B cell (primary cell): ENCODE data around the gene FAM118B. TPM values are rescaled to one million over a fixed set of nuclear protein-coding genes. Genes with fewer than 3 reads are reported as not detected.
A peak's percentile ranks its signal among the peaks of the same experiment; 100 is the strongest.

Experiments used
- ATAC-seq: fragments of 200-7000 bp; cut with Tn5 transposase; one replicate; pipeline ENCODE4 v1.10.0; 2021; ENCODE audit warnings: low read depth, mild to moderate bottlenecking, moderate number of reproducible peaks, moderate library complexity
- CTCF ChIA-PET: fragments of 350-600 bp; sonication (Branson Sonifier 250); formaldehyde crosslinking; loops from one replicate; lab custom pipeline; 2021; ENCODE audit warnings: antibody characterized with exemption, inconsistent platforms; lab: Charles Lee
- POLR2A ChIA-PET: fragments of 350-600 bp; sonication (Branson Sonifier 250); formaldehyde crosslinking; loops from one replicate; lab custom pipeline; 2021; ENCODE audit warnings: antibody characterized with exemption; lab: Charles Lee
- DNase-seq: peaks from one replicate; pipeline ENCODE4 v3.0.0; 2013
- H2AFZ ChIP-seq: 2 replicates; pipeline ENCODE4 v1.6.1; 2012; ENCODE audit warnings: mild to moderate bottlenecking, low read depth, low read length; ENCODE audit not compliant: insufficient read depth, poor library complexity, severe bottlenecking
- H3K27ac ChIP-seq, 2 donors: 1 replicate in 1 of 2; 2 replicates in 1 of 2; pipeline ENCODE4 v1.5.1; 2012 to 2013; ENCODE audit warnings: low read length in 2 of 2, mild to moderate bottlenecking in 2 of 2, moderate library complexity in 1 of 2
- H3K27me3 ChIP-seq, 4 experiments: fragments of 200-600 bp in 1 of 4; sonication (generic) in 1 of 4; replicated peaks in 1 of 4; 1 replicate in 2 of 4; 2 replicates in 2 of 4; pipeline versions ENCODE4 v1.6.1 to v1.7.0; 2013 to 2016; ENCODE audit warnings: low read length in 3 of 4, mild to moderate bottlenecking in 2 of 4, mixed read lengths in 1 of 4, moderate library complexity in 1 of 4; ENCODE audit not compliant: insufficient read depth in 4 of 4, control insufficient read depth in 3 of 4; ENCODE audit errors: control extremely low read depth in 1 of 4
- H3K36me3 ChIP-seq, 2 experiments: replicated peaks in 1 of 2; 1 replicate in 1 of 2; 2 replicates in 1 of 2; pipeline versions ENCODE4 v1.6.1 to v1.7.1; 2013; ENCODE audit warnings: low read length in 1 of 2; ENCODE audit not compliant: insufficient read depth in 2 of 2, control insufficient read depth in 1 of 2; ENCODE audit errors: control extremely low read depth in 1 of 2, extremely low read depth in 1 of 2
- H3K4me1 ChIP-seq, 2 donors: fragments of 200-600 bp in 1 of 2; sonication (generic) in 1 of 2; 1 replicate in 1 of 2; 2 replicates in 1 of 2; pipeline versions ENCODE4 v1.5.1 to v1.6.1; 2013 to 2017; ENCODE audit warnings: low read length in 2 of 2; ENCODE audit not compliant: control insufficient read depth in 2 of 2, insufficient read depth in 2 of 2
- H3K4me2 ChIP-seq: replicated peaks from 2 replicates; pipeline ENCODE3; 2012; ENCODE audit warnings: mild to moderate bottlenecking, low read depth, low read length; ENCODE audit not compliant: poor library complexity, severe bottlenecking
- H3K4me3 ChIP-seq, 5 experiments: fragments of 200-600 bp in 1 of 5; sonication (generic) in 1 of 5; 1 replicate in 3 of 5; 2 replicates in 2 of 5; pipeline versions ENCODE4 v1.5.1 to v1.7.0; 2011 to 2016; ENCODE audit warnings: low read length in 4 of 5, mild to moderate bottlenecking in 4 of 5, low read depth in 2 of 5, control low read depth in 1 of 5, moderate library complexity in 1 of 5; ENCODE audit not compliant: insufficient read depth in 1 of 5; ENCODE audit errors: control extremely low read depth in 1 of 5, extremely low read depth in 1 of 5
- H3K79me2 ChIP-seq: fragments of 200-600 bp; sonication (generic); one replicate; pipeline ENCODE4 v1.6.0; 2016; ENCODE audit warnings: low read length; ENCODE audit not compliant: control insufficient read depth, insufficient read depth
- H3K9ac ChIP-seq: fragments of 200-600 bp; sonication (generic); 2 replicates; pipeline ENCODE4 v1.6.1; 2017; ENCODE audit warnings: mild to moderate bottlenecking, low read length, moderate library complexity
- H3K9me3 ChIP-seq, 3 donors: one replicate each; pipeline versions ENCODE4 v1.6.1 to v1.7.1; 2013; ENCODE audit warnings: low read length in 2 of 3; ENCODE audit not compliant: control insufficient read depth in 2 of 3, insufficient read depth in 1 of 3; ENCODE audit errors: control extremely low read depth in 1 of 3
- H4K20me1 ChIP-seq: 2 replicates; pipeline ENCODE4 v1.6.0; 2012; ENCODE audit warnings: mild to moderate bottlenecking, low read length; ENCODE audit not compliant: insufficient read depth, control insufficient read depth, poor library complexity, severe bottlenecking
- H3K27ac Mint-ChIP-seq: one replicate; pipeline ENCODE4 v1.8.0; 2021; ENCODE audit warnings: mixed read lengths
- H3K27me3 Mint-ChIP-seq: one replicate; pipeline ENCODE4 v1.8.0; 2021; ENCODE audit warnings: mixed read lengths
- H3K4me1 Mint-ChIP-seq: one replicate; pipeline ENCODE4 v1.8.0; 2021; ENCODE audit warnings: mixed read lengths
- H3K4me3 Mint-ChIP-seq: one replicate; pipeline ENCODE4 v1.8.0; 2021; ENCODE audit warnings: mixed read lengths
- H3K9me3 Mint-ChIP-seq: one replicate; pipeline ENCODE4 v1.8.0; 2022; ENCODE audit warnings: mixed read lengths; ENCODE audit not compliant: insufficient read depth
- CTCF ChIP-seq: fragments of 200-600 bp; IDR thresholded peaks from one replicate; pipeline ENCODE4 v1.8.0; 2022; ENCODE audit warnings: antibody characterized with exemption, mild to moderate bottlenecking
- EZH2 ChIP-seq: IDR thresholded peaks from 2 replicates; pipeline ENCODE4 v1.6.1; 2012; ENCODE audit warnings: borderline replicate concordance, low read depth, mild to moderate bottlenecking, moderate library complexity, low read length; ENCODE audit not compliant: insufficient read depth, poor library complexity, severe bottlenecking
- WGBS: methylation state at CpG from one replicate; pipeline ENCODE4 v1.1.5; 2013; ENCODE audit warnings: missing lambda C conversion rate; ENCODE audit not compliant: insufficient coverage; 5-methylcytosine and 5-hydroxymethylcytosine counted together
- intact Hi-C: fragments of 100-400 bp; cut with micrococcal nuclease; formaldehyde crosslinking; loops from one replicate; pipeline ENCODE4 v1.10.0; 2022
- polyA plus RNA-seq: library from polyadenylated mRNA; depleted of rRNA; stranded (reverse); fragments of >200 nt; gene quantifications from 2 replicates; pipeline ENCODE4 v1.2.3, GENCODE V29; 2012
- total RNA-seq, 2 donors: library from RNA; stranded (reverse); fragments of 120-200 nt in 1 of 2; gene quantifications; 1 replicate in 1 of 2; 2 replicates in 1 of 2; pipeline versions ENCODE4 v1.2.3 to v1.2.4, GENCODE V29; 2013 to 2022

FAM118B gene
- total and polyA plus RNA-seq, 2 donors (not counting 1 experiment from before 2014, with no cell fraction given): 7.3 to 14.1 TPM

DNA sequence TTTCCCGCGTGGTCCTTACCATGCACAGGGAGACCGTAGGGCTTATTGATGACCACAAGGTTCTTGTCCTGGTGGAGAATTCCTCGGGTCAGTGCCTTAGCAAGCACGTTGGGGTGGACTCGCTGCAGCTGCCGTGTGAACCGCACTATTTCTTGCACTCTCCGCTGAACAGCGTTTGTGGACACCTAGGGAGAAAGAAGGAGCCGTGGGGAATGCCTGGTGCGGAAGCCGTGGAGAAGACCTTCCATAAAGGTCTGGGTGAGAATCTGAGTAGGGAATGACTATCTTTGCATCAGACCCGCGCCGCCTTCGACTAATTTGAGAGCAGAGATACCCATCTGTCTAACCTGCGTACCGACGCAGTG, 729 bp upstream of the FAM118B start:
- Histone ChIP-seq H3K9ac (peak overlapping the region; percentile 98), H3K4me2 (peak overlapping the region; percentile 92), H3K4me3 (peak overlapping the region; percentile 89 to 100 (median 99)), H3K27ac (peak overlapping the region; percentile 72 to 86), H3K36me3 (peaks cover 2 to 24% of the 10 kb centered on the region in 2 experiments), H3K4me1 (peaks cover 16 to 18% of the 10 kb centered on the region in 2 donors), H2AFZ (peak overlapping the region; percentile 100), H3K9me3 (no peaks in the 10 kb centered on the region), H3K27me3 (no peaks in the 10 kb centered on the region), H4K20me1 (no peaks in the 10 kb centered on the region), H3K79me2 (peaks cover 56% of the 10 kb centered on the region)
- ATAC-seq: no peak
- POLR2A ChIA-PET: interaction anchor here (1.1 kb wide), 1 partner anchor 58 kb away, joined by 3 read pairs; the partner anchor contains the start of genes FOXRED1 and SRPRA
- intact Hi-C loops: loop anchor here (1.0 to 2.0 kb wide), 8 partner anchors 58 to 619 kb away; partner anchors contain the start of genes CDON, CHEK1, DCPS and FOXRED1
- no peak for TF ChIP-seq EZH2
- no peak for TF ChIP-seq CTCF
- H3K4me1 Mint-ChIP-seq: peaks cover 29% of the 10 kb centered on the region
- DNase-seq: no peak
- H3K4me3 Mint-ChIP-seq: peak overlapping the region; percentile 99
- CTCF ChIA-PET: no interaction called here
- peak overlapping the region; percentile 95 for H3K27ac Mint-ChIP-seq
- H3K9me3 Mint-ChIP-seq: no peaks in the 10 kb centered on the region
- no peaks in the 10 kb centered on the region for H3K27me3 Mint-ChIP-seq
- 12% methylated on average over 20 of the region's 20 CpGs for WGBS

DNA sequence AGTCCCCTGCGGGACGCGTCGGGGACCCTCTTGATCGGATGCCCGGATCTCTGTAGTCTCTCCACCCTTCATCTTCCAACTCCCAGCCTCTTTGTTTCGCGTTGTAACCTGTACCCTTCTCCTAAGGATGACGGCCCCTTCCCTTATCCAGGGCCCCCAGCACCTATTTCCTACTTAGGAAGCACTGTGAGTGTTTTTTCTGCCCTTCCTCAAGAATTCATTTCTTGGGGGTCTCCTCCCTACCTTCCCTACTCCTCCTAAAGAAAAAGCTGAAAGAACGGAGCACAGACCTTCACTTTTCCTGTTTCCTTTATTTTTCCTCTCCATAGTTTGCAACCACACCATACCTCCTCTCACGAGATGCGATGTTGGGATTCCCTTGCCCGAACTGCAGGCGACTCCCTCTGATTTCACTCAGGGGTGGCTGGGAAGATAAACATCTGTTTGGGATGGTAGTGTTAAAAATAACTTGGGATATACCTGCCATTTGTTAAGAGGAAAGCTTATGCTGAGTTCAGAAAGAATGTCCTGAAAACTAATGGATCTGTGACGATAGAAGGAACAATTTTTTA, 593 bp downstream of the FAM118B start:
- intact Hi-C loops: no loop called here
- Histone ChIP-seq H3K79me2 (peaks cover 70% of the 10 kb centered on the region), H3K4me1 (peaks cover 19 to 21% of the 10 kb centered on the region in 2 donors), H2AFZ (peak overlapping the region; percentile 100), H3K36me3 (peaks cover 1 to 23% of the 10 kb centered on the region in 2 experiments), H3K9ac (peak overlapping the region; percentile 98), H3K27ac (peak overlapping the region in 1 of 2 donors; percentile 86), H4K20me1 (no peaks in the 10 kb centered on the region), H3K4me3 (peak overlapping the region; percentile 89 to 100 (median 99)), H3K27me3 (no peaks in the 10 kb centered on the region), H3K4me2 (peak overlapping the region; percentile 92), H3K9me3 (no peaks in the 10 kb centered on the region)
- H3K4me3 Mint-ChIP-seq: peak overlapping the region; percentile 99
- no peaks in the 10 kb centered on the region for H3K27me3 Mint-ChIP-seq
- CTCF ChIA-PET: no interaction called here
- POLR2A ChIA-PET: interaction anchor here (1.0 to 1.1 kb wide), 2 partner anchors 56 to 325 kb away, joined by 3 to 4 read pairs; partner anchors contain the start of genes FOXRED1, HYLS1 and SRPRA
- TF ChIP-seq CTCF: no peak
- TF ChIP-seq EZH2: no peak
- no peak for DNase-seq
- 9% methylated on average over 10 of the region's 15 CpGs for WGBS
- H3K9me3 Mint-ChIP-seq: no peaks in the 10 kb centered on the region
- H3K27ac Mint-ChIP-seq: peak overlapping the region; percentile 95
- no peak for ATAC-seq
- H3K4me1 Mint-ChIP-seq: peaks cover 34% of the 10 kb centered on the region
